ENCODE results near the gene TRPM2.

Gene TRPM2

GRCh38 chr21:44485254-44485793 lies 131.9 kb downstream of the TRPM2 start:
- DNase-seq (ENCODE audit: low read depth in 2 of 2): peak; percentile 12 to 32

- no peak for DNase-seq (ENCODE audit: low read depth in 2 of 2)
Observed at GRCh38 chr21:44485796-44486195, 132.4 kb downstream of the TRPM2 start.

- no peak for DNase-seq (ENCODE audit: low read depth in 2 of 2)
Observed at GRCh38 chr21:44486302-44486701, 132.9 kb downstream of the TRPM2 start.

DNA sequence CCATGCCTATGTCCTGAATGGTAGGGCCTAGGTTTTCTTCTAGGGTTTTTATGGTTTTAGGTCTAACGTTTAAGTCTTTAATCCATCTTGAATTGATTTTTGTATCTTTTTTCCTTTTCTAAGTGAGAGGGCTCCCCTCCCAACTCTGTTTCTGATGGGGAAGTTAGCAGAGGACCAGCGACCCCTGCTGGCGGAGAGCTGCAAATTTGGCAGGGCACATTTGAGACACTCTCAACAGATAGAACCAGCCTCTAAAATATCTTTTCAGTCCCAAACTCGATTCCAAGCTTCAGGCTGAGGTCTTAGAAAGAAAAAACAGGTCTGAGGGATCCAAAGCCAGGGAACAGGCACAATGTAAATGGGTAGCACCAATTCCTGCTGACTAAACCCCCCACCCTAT lies 134.4 kb downstream of the TRPM2 start:
- DNase-seq (ENCODE audit: low read depth in 2 of 2): peak in 1 of 2 donors; percentile 27

- DNase-seq (ENCODE audit: low read depth in 2 of 2): no peak
Observed at GRCh38 chr21:44489962-44490361, 136.5 kb downstream of the TRPM2 start.

GRCh38 chr21:44490405-44490804 lies 137.0 kb downstream of the TRPM2 start:
- DNase-seq (ENCODE audit: low read depth in 2 of 2): no peak

DNA sequence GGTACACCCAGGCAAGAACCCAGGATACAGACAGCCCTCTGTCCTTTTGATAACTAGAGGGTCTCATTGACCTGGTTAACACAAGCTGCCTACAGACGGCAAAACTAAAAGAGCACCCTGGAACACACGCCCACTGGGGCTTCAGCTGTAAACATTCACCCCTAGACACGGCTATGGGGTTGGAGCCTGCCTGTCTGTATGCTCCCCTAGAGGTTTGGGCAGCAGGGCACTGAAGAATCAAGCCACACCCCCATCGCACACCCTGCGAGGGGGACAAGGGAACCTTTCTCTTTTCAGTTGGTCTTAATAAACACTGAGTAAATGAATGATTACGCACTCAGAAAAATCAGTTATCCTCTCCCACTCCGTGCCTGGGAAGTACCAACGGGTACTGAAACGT lies 137.4 kb downstream of the TRPM2 start:
- no peak for DNase-seq (ENCODE audit: low read depth in 2 of 2)

Data from stimulated activated CD8-positive, alpha-beta memory T cell treated with anti-CD3 and anti-CD28 coated beads, Interleukin-7, amount 100 ng/mL, for 4 hours (primary cell).